Mesodermal cell (in vitro differentiated cells): ENCODE measurements around the gene APOBEC2.

Experiments
- H3K27ac ChIP-seq: 2 replicates; pipeline ENCODE4 v1.7.0; 2013; ENCODE audit warnings: mild to moderate bottlenecking, low read depth, low read length, moderate library complexity; ENCODE audit not compliant: severe bottlenecking
- H3K36me3 ChIP-seq: 2 replicates; pipeline ENCODE4 v1.7.1; 2013; ENCODE audit warnings: mild to moderate bottlenecking, low read length, moderate library complexity; ENCODE audit not compliant: control insufficient read depth, insufficient read depth
- H3K4me1 ChIP-seq: one replicate; pipeline ENCODE4 v1.7.1; 2013; ENCODE audit warnings: mild to moderate bottlenecking, low read length; ENCODE audit not compliant: insufficient read depth, control insufficient read depth, poor library complexity, severe bottlenecking
- H3K4me3 ChIP-seq: 2 replicates; pipeline ENCODE4 v1.7.0; 2013; ENCODE audit warnings: low read length, control low read depth, mild to moderate bottlenecking; ENCODE audit not compliant: insufficient read depth, poor library complexity, severe bottlenecking; ENCODE audit errors: extremely low read depth
- H3K9me3 ChIP-seq: 2 replicates; pipeline ENCODE4 v1.7.1; 2013; ENCODE audit warnings: mild to moderate bottlenecking, low read length, moderate library complexity; ENCODE audit not compliant: control insufficient read depth
- WGBS, 2 experiments: methylation state at CpG; one replicate each; pipeline ENCODE4 v1.1.5; 2013; ENCODE audit warnings: missing lambda C conversion rate in 2 of 2; ENCODE audit not compliant: insufficient coverage in 2 of 2; 5-methylcytosine and 5-hydroxymethylcytosine counted together

The APOBEC2 gene

GRCh38 chr6:41022294-41022693 lies 30.7 kb upstream of the APOBEC2 start:
- Histone ChIP-seq H3K9me3 (no peaks in the 10 kb centered on the region), H3K27ac (no peak overlapping the region), H3K4me1 (peaks cover 4% of the 10 kb centered on the region), H3K36me3 (no peaks in the 10 kb centered on the region), H3K4me3 (no peak overlapping the region)

- Histone ChIP-seq H3K27ac (no peak overlapping the region), H3K4me1 (peaks cover 4% of the 10 kb centered on the region), H3K36me3 (no peaks in the 10 kb centered on the region), H3K9me3 (no peaks in the 10 kb centered on the region), H3K4me3 (no peak overlapping the region)
- 94 to 97% methylated on average over 2 to 3 of the region's 3 CpGs for WGBS, 2 experiments
Observed at GRCh38 chr6:41023114-41023513, 29.9 kb upstream of the APOBEC2 start.

DNA sequence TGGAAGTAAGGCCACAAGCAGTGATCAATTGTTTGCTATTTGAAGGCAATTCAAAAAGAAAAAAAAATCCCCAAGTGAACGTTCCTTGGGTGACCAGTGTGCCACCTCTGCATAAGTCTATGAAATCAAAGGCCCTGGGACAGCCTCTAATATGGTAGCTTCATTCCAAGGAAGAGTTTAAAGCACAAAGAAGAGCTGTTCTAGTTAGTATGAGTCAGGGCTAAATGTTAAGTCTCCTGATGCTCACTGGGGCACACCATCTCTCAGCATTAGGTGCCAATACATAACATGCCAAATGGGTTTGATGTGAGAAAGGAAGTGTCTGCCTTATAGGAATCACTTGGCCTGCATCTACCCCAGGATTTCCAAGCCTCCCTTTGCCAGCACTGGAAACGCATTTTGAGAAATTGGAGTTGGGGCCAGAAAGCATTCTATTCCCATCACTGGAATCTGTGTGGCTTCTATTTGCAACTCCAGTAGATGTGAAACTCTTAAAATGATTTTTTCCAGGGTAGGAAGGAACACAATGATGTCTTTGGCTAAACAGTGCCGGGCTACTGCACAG lies 27.0 kb upstream of the APOBEC2 start:
- WGBS, 2 experiments = 75 to 85% methylated on average over 2 to 3 of the region's 3 CpGs
- no peak overlapping the region for H3K27ac ChIP-seq
- no peaks in the 10 kb centered on the region for H3K9me3 ChIP-seq
- no peaks in the 10 kb centered on the region for H3K36me3 ChIP-seq
- H3K4me1 ChIP-seq = peaks cover 12% of the 10 kb centered on the region
- H3K4me3 ChIP-seq = no peak overlapping the region

- Histone ChIP-seq H3K9me3 (no peaks in the 10 kb centered on the region), H3K4me3 (peak overlapping the region; percentile 41), H3K4me1 (peaks cover 12% of the 10 kb centered on the region), H3K27ac (no peak overlapping the region), H3K36me3 (no peaks in the 10 kb centered on the region)
- 41 to 50% methylated on average over 2 to 4 of the region's 4 CpGs for WGBS, 2 experiments
Observed at GRCh38 chr6:41027241-41027640, 25.8 kb upstream of the APOBEC2 start.

GRCh38 chr6:41027799-41028560 lies 25.0 kb upstream of the APOBEC2 start:
- H3K36me3 ChIP-seq = no peaks in the 10 kb centered on the region
- H3K9me3 ChIP-seq = no peaks in the 10 kb centered on the region
- H3K4me1 ChIP-seq = peaks cover 12% of the 10 kb centered on the region
- peak overlapping the region; percentile 41 for H3K4me3 ChIP-seq
- peak overlapping the region; percentile 53 for H3K27ac ChIP-seq
- 6 to 7% methylated on average over 30 to 39 of the region's 45 CpGs for WGBS, 2 experiments

- Histone ChIP-seq H3K4me3 (peak overlapping the region; percentile 41), H3K27ac (peak overlapping the region; percentile 53)
Observed at GRCh38 chr6:41028561-41029412, 24.2 kb upstream of the APOBEC2 start.

DNA sequence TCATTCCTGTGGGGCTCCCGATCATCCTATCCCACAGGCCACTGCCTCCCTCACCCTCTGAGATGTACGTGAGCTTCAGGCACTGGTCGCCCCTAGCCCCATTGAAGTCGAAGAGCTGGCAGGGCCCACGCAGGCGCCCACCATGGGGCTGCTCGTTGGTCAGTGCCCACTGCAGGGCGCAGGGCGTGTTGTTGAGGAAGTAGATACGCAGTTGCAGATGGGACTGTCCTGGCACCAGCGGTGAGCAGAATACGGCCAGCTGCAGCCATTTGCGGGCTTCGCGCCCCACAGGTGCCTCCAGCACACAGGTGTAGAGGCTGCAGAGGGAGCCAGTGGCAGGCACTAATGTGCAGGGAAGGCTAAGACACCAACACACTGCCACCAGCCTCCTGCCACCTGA lies 20.2 kb upstream of the APOBEC2 start:
- WGBS, 2 experiments = 95 to 98% methylated on average over 12 of the region's 15 CpGs
- H3K36me3 ChIP-seq = no peaks in the 10 kb centered on the region
- H3K4me1 ChIP-seq = peaks cover 9% of the 10 kb centered on the region
- no peak overlapping the region for H3K4me3 ChIP-seq
- no peak overlapping the region for H3K27ac ChIP-seq
- H3K9me3 ChIP-seq = no peaks in the 10 kb centered on the region

More at GRCh38 chr6:41028561-41029412, 24.2 kb upstream of the APOBEC2 start:
- 49 to 50% methylated on average over 9 to 10 of the region's 13 CpGs for WGBS, 2 experiments
- Histone ChIP-seq H3K9me3 (no peaks in the 10 kb centered on the region), H3K36me3 (no peaks in the 10 kb centered on the region), H3K4me1 (peaks cover 12% of the 10 kb centered on the region)

DNA sequence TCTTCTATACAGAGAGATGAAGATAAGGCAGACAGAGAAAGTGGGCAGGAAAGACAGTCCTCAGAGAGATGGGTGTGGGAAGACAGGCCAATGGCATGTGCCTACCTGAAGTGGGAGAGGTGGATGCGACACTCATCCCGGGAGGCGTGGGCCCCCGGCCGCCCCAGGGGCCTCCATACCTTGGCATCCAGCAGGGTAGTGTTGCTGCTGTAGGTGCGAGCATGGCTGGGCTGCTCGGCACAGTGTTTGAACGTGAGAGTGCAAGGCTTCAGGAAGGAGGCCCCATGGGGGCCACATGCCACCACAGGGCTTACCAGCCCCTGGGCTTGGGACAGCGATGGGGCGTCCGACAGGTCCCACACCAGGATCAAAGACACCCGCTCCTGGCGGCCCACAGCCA lies 19.2 kb upstream of the APOBEC2 start:
- no peaks in the 10 kb centered on the region for H3K9me3 ChIP-seq
- 90 to 96% methylated on average over 13 of the region's 13 CpGs for WGBS, 2 experiments
- H3K4me3 ChIP-seq = no peak overlapping the region
- no peak overlapping the region for H3K27ac ChIP-seq
- no peaks in the 10 kb centered on the region for H3K36me3 ChIP-seq
- peaks cover 2% of the 10 kb centered on the region for H3K4me1 ChIP-seq

GRCh38 chr6:41036186-41036585 lies 16.8 kb upstream of the APOBEC2 start:
- Histone ChIP-seq H3K4me3 (no peak overlapping the region), H3K36me3 (no peaks in the 10 kb centered on the region), H3K4me1 (peaks cover 22% of the 10 kb centered on the region), H3K27ac (no peak overlapping the region), H3K9me3 (no peaks in the 10 kb centered on the region)
- 100% methylated on average over 1 of the region's 3 CpGs; no CpG with 5 or more reads in 1 of the 2 experiments for WGBS, 2 experiments

- Histone ChIP-seq H3K4me3 (no peak overlapping the region), H3K4me1 (peaks cover 25% of the 10 kb centered on the region), H3K9me3 (no peaks in the 10 kb centered on the region), H3K27ac (no peak overlapping the region), H3K36me3 (no peaks in the 10 kb centered on the region)
- WGBS, 2 experiments = 100% methylated on average over 2 of the region's 2 CpGs
Observed at GRCh38 chr6:41036601-41037000, 16.4 kb upstream of the APOBEC2 start.
